Stimulated activated CD8-positive, alpha-beta memory T cell treated with anti-CD3 and anti-CD28 coated beads, Interleukin-12 subunit alpha, Interleukin-12 subunit beta, amount 100 ng/mL, for 4 hours (primary cell): ENCODE results near the gene LRRC47.
"Not testable (repeated sequence)": the region's sequence is repeated elsewhere in the genome, so short reads cannot be mapped to it uniquely, and the experiment has no call there.

Source experiments
- DNase-seq: peaks from one replicate; pipeline ENCODE4 v3.0.0-alpha.2; 2020; ENCODE audit warnings: low read depth

Gene LRRC47

DNA sequence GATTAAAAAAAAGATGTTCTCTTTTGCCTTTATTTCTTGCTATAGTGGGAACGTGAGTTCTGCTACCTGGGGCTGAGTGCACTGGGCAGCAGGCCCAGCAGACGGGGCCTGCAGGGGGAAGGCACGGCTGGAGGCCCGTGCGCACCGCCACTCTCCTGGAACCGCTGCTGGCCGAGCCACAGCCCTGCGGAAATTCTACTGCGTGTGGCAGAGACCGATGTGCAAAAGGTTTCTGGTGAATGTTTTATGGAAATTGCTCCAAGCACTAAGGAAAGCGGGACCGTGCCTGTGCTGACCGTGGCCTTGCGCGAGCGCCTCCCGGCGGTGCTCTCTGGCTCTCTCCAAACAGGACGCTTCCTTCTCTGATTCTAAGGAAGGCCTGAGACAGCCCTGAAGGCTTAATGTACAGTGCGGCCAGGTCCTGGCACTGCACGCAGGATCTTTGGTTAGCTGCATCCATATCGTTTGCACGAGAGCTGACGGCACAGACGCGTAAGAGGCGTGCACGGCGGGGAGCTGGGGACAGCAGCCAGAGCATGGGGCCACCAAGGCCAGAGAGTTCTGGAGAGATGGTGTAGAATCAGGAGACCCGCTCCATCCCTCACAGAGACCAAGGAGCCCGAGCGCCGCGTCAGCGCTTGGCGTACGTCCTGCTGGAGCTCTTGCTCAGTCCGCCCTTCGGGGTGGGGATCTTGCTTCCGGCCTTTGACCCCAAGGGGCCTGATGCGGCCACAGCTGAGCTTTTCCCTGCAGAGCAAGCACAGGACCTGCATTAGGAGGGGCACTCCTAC lies 18.7 kb upstream of the LRRC47 start:
- DNase-seq, result no peak

DNA sequence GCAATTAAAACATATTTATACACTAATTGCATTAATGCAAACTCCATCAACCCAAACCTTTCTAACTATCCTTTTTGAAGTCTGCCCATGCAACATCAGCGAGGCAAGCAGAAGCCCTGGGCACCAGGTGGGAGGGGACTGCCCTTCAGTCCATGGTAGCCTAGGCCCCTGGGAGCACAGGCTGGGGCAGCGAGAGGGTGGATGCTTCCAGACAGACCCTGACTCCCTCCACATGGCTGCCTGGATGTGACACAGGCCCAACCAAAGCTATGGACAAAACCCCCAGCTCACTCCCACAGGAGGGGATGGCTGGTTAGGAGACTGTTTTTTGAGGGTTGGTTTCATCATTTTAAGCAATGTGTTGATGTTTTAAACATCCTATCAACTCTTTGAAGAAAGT lies 17.8 kb upstream of the LRRC47 start:
- no peak for DNase-seq

DNA sequence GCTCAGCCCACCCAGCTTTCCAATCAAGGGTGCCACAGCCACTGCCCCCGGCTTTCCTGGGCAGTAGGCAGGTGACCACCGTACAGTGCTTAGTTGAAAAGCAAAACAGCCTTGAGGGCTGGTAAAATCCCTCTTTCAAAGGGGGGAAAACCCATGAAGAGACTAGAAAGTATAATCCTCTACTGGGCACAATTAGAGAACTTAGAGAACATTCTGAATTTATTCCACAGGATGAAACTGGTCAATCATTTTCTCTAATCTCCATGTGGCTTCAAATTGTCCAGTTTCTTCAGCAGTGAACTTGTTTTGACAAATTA lies 15.3 kb upstream of the LRRC47 start:
- no peak for DNase-seq

DNA sequence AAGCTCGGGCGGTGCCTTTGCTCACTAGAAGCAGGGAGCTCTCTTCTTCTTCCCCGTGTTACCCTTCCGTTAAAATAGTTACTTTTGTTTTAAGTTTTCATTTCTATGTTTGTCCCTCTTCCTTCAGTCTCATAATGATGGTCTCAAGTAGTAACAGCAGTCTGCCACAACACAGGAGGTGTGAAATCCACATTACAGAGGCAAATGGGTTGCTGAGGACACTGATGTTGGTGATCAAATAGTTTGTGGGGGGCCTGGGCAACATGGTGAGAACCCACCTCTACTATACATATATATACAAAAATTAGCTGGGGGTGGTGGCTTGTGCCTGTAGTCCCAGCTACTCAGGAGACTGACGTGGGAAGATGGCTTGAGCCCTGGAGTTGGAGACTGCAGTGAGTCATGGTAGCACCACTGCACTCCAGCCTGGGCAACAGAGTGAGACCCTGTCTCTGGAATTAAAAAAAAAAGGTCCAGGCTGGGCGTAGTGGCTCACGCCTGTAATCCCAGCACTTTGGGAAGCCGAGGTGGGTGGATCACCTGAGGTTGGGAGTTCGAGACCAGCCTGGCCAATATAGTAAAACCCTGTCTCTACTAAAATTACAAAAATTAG lies 14.0 kb upstream of the LRRC47 start:
- DNase-seq, result not testable (repeated sequence)

DNA sequence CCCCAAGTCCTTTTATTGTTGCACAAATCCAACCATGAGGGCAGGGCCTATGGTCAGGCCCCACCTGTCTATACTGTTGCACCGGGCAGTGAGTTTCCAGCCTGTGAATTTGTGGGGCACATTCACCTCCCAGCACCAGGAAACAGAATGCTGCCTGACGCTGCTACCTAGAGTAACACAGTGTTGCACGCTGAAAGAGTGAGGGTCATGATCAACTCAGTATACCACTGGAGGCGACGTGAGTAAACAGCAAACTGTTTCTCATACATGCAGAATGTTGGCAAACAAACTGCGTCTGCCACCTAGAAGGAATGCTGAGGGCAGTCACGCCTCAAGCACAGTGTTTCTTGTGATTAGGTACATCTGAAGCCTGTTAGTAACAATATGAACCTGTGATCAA lies 13.4 kb upstream of the LRRC47 start:
- DNase-seq, result no peak

DNA sequence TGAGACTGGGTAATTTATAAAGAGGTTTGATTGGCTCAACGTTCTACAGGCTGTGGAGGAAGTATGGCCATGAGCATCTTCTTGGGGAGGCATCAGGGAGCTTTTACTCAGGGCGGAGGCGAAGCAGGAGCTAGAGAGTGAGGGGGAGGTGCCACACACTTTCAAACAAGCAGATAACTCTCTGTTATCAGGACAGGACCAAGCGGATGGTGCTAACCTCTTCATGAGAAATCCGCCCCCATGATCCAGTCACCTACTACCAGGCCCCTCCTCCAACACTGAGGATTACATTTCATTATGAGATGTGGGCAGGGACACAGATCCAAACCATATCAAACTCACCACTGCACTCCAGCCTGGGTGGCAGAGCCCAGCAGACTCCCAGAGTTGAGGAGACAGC lies 11.5 kb upstream of the LRRC47 start:
- no peak for DNase-seq

DNA sequence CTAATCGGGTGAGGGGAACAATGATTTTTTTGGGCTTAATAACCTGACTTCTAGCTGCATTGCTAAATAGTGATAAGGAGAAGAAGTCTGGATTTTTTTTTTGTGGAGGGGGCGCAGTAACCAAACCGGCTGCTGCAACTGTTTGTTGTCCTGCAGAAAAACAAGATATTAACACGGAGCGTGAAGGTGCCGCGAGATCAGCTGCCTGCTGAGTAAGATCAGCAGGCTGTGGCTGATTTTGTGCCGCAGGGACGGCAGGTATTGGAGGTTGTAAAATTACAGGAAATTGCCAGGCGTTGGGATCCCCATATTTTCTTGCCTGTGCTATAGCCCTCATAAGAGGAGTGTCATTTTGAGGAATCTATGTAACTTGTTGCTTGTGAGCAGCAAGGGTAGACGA lies 8.7 kb upstream of the LRRC47 start:
- no peak for DNase-seq

DNA sequence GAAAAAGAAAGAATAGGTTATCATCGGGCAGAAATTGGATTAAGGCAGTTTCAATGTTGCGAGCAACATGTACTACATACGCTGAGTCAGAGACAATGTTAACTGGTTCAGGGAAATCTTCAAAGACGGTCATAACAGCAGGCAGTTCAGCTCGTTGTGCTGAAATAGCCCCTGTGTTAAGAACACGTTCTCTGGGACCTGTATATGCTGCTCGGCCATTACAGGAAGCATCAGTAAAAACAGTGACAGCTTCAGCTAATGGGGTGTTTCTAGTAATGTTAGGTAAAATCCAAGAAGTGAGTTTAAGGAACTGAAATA lies 8.3 kb upstream of the LRRC47 start:
- not testable (repeated sequence) for DNase-seq

DNA sequence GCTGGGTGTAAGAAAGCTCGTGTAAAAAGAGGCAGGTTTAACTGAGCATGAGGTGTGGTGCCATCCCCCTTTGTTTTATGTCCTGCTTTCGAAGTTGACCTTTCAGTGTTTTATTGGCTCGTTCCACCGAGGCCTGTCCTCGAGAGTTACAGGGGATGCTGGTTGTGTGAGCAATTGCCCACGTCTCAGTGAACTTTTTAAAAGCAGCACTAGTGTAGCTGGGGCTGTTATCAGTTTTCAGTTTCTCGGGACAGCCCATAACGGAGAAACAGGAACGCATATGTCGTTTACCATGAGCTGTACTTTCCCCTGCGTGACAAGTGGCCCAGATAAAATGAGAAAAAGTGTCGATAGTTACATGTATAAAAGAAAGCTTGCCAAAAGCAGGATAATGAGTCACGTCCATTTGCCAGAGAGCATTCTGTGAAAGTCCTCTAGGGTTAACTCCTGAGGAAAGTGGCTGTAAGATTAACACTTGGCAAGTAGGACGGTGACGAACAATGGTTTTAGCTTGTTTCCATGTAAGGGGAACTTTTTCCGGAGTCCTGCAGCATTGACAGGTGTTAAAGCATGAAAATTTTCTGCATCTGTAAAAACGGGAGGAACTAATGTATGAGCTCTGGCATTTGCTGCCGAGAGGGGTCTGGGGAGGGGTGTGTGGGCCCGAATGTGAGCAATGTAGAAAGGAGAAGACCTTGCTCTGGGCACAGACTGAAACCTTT lies 7.8 kb upstream of the LRRC47 start:
- no peak for DNase-seq

DNA sequence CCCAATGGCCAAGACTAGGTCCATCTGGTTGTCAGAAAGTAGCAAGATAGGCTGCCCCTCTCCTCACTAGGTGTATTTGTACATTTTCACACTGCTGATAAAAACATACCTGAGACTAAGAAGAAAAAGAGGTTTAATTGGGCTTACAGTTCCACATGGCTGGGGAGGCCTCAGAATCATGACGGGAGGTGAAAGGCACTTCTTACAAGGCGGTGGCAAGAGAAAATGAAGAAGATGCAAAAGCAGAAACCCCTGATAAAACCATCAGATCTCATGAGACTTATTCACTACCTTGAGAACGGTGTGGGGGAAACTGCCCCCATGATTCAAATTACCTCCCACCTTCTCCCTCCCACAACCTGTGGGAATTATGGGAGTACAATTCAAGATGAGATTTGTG lies 4.5 kb upstream of the LRRC47 start:
- DNase-seq, result not testable (repeated sequence)

DNA sequence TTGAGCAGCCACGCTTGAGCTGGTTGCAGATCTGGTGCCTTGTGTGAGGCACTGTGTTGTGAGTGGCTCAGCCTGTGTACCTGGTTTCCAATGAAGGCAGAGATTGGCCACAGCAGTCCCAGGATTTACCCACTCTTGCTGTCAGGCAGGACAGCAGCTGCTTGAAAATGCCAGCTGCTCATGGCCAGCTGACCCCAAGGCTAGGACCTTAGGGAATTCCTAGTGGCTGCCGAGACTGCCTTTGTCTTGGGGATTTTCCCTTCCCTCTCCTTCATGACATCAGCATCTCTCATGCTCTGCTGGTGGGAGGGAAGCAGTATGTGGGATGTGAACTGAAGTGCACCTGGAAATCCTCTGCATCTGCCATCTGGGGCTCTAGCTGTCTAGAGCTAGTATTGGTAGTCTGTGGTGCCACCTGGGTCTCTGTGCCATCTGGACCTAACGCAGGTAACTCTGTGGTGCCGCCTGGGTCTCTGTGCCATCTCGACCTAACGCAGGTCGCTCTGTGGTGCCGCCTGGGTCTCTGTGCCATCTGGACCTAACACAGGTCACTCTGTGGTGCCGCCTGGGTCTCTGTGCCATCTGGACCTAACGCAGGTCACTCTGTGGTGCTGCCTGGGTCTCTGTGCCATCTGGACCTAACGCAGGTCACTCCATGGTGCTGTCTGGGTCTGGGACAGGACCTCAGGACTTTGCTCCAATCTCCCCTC lies 3.8 kb upstream of the LRRC47 start:
- no peak for DNase-seq

DNA sequence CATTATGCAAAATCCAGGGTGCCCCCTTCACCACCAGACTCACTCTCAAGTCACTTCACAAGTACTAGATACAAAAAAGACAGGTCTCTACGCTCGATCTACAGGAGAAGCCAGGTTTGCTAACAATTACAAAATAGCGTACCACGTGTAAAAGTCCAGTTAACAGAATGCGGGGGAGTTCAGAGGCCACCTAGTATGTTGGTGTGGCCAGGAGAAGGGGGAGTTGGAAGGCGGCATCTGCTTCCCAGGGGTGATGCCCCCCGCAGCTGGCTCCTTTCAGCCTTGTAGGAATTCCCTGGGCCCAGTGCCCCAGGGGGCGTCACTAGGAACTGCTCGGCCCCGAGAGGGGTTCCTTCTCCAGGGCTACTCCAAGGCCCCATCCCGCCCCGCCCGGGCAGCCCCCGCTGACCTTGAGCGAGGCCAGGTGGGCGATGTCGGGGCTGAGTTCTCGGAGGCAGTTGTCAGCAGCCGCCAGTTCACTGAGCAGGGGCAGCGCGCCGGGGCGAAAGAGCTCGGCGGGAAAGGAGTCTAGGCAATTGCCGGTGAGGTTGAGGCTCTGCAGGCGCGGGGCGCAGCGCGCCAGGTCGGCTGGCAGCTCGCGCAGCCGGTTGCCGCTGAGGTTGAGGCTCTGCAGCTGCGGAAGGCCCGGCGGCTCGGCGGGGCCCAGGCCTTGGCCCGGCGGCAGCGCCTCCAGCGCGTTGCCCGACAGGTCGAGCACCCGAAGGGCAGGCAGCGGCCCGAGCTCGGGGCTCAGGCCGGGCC lies 664 bp downstream of the LRRC47 start:
- DNase-seq, result no peak

DNA sequence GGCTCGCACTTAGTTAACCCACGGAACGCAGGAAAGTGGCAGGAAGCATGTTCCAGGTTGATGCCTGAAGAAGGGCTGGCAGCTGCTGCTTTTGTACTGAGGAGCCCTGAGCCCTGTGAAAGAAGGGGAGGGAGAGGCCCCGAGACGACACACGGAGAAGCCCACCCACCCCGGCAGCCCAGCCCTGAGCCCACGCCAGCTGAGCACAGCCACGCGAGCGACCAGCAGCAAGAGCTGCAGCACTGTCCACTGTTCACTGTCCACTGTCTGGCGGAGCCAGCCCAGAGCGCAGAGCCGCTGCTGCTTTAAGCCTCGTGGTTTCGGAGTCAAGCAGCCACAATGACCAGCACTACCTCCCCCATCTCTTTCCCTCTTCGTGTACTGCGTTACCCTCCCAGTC lies 5.3 kb downstream of the LRRC47 start:
- no peak for DNase-seq

DNA sequence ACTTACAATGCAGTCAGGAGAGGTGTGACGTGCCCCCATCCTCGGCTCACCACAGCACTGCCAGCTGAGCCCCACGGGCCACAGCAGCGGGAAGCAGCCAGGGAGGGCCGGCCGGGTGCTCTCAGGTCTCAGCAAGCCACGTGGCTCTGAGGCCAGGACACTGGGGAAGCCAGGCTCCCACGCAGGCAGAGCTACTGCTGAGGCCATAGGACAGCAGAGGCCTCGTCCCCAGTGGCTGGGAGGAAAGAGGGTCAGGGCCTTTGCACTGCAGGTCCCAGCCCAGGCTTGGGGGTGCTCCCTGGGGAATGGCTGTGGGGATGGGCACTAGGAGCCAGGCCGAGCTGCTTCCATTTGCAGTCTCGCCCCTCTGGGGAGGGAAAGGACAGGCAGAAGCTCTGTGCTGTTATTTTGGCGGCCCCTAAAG lies 5.8 kb downstream of the LRRC47 start:
- no peak for DNase-seq

DNA sequence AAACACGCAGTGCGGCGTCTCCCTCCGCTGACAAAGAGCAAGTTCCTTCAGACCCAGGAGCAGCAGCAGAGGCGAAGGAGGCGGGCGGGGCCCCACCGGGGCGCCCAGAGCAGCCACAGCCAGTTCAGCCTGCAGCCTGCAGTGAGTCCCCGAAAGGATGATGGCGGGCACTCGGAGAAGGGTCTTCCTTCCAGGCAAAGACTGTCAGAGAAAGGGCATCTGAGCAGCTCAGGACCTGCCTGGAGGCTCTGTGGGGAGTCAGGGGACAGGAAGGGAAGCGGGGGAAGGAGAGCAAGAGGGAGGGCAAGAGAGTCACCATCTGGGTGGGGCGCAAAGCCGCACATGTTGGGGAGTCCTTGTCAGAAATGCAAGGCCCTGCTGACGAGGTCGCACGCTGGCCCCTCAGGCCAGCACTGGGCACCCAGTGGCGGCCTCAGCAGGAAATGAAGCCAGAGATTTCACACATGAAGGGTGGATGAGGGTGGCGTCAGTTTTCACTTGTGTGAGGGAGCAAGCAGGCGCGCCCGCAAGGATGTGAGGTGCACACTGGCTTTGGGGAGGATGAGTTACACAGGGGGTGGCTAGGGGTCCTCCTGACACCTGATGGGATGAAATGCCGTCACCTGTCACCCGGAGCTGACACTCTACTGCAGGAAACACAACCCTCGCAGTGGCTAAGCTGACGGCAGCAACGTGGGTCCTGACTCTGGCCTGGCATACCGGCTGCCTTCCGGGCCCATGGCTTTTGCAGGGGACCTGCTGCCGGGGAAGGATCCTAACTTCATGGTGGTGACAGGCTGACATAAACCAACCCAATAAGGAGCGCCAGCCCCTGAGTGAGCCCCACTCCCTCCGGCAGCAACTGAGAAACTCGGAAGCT lies 6.6 kb downstream of the LRRC47 start:
- DNase-seq, result no peak

DNA sequence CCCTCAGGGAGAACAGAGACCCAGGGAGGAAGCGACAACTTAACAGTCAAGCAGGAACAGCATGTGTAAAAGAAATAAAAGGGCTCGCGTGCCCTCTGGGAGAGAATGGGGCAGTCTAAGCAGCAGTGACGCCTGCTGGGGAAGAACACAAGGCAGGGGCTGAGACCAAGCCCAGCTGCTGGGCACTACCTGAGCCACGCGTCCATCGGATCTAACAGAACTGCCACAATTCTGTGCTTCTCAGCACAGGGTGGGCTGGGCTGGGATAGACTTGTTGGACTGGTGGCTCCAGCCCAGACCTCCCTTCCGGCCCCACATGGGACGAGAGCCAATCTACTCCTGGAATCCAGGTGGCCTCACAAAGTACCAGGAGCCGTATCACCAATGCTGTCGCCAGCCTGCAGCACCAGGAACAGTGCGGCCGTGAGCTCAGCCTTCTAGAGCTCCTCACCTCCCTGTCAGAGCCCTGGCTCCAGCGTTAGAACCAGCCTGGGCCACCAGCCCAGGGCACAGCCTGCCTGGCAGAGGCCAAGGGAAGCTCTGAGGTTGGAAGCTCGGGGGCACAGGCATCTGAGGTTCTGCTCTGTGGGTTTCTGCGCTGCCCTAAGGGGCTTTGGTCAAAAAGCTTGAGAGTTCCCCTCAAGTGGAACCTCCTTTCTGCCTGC lies 7.4 kb downstream of the LRRC47 start:
- no peak for DNase-seq

DNA sequence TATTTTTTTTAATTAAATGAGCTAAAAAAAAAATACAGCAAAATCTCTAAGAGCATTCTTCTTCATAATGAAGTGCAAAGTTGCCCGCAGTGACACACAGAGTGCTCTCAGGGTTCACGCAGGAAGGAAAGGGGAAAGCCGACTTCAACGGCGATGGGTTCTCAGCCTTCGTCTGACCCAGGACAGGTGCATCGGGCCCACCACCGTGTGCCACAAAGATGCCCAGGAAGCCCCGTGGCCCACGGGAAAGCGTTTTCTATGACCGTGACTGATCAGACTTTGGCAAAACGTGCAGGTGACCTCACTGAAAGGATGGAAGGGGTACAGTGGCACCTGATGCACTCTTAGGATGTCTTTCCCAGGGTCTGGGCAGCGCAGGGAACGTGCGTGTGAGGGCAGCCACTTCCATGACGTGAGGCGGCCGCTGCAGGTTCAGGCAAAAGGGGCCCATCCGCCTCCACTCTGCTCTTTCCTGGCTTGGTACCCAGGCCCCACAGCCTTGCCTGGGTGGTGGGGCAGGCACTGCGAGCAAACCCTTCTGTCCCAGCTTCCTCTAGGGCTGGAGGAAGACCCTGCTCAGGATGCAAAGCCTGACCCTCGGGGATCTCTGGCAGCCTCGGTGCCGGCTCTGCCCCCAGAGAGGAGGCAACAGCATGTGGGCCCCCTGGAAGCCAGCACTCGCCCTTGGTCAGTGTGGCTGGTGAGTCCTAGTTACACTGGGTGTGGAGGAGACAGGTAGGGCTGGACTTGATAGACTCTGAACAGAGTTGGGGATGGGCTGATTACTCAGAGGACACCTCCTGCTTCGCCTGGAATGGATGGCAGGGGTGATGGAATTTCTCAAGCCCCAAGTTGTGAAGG lies 8.3 kb downstream of the LRRC47 start:
- DNase-seq, result no peak

DNA sequence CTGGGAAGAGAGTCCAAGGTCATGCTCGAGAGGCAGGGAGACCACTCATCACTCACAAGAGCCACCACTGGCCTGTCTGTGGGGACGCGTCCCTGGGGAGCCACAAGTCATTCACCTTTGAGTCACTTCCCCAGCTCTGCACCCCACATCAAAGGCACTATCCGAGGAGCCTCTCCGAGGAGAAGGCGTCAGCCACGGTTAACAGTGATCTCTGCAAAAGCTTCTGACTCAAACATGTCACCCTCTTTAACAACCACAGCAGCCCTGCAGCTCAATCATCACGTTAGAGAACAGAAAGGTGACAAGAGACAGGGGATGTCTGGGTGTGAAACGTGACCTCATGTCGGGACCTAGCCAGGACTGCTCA lies 9.0 kb downstream of the LRRC47 start:
- no peak for DNase-seq

DNA sequence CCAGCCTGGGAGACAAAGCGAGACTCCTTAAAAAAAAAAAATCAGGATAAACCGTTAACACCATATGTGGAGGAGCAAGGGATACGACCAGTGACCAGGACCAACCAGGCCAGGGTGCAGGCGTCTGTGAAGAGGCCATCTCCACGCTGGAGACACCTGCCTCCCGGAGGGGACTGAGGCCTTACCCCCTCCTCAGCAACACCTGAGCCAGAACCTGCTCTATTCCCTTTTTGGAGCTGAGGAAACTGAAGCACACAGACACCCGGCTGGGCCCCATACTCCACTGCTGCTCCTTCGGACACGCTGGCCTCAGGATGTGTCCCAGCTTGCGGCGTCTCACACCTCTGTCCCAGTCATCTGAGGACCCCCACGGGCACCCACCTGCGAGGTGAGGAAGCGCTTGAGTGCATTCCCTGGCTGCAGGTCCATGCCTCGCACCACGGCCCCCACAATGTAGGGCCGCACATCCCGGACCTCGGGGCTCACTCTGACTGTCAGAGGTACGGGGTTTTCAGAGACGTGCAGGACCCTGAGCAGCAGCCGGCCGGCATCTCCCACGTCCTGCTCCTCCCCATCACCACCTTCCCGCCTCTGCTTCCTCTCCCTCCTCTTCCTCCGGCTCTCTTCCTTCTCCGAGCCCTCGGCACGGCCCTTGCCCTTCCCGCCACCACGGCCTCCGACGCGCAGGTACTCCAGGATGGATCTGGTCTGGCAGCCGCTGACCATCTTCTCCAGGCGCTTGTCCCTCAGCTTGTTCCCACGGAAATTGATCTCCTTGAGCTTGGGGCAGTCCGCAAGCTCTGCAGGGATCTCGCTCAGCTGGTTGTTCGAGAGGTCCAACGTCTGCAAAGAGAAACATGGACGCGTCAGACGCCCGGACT lies 9.6 kb downstream of the LRRC47 start:
- no peak for DNase-seq
